H9 (cell line): ENCODE data around the gene AP3B2. TPM values are rescaled to one million over a fixed set of nuclear protein-coding genes. Genes with fewer than 3 reads are reported as not detected.

Source experiments
- DNase-seq: peaks from one replicate; pipeline ENCODE4 v3.0.0-alpha.2; 2017
- H2AFZ ChIP-seq: one replicate; pipeline ENCODE4 v1.6.1; 2013; ENCODE audit warnings: mild to moderate bottlenecking, low read length, control low read depth, moderate library complexity
- H2AK5ac ChIP-seq: 2 replicates; pipeline ENCODE4 v1.6.1; 2013; ENCODE audit warnings: low read length, control low read depth, mixed read lengths; ENCODE audit not compliant: insufficient read length
- H2BK120ac ChIP-seq: one replicate; pipeline ENCODE4 v1.6.1; 2013; ENCODE audit warnings: low read depth, mild to moderate bottlenecking, low read length, control low read depth, inconsistent platforms; ENCODE audit not compliant: poor library complexity, severe bottlenecking
- H2BK12ac ChIP-seq: 2 replicates; pipeline ENCODE4 v1.6.1; 2013; ENCODE audit warnings: low read length, control low read depth, mixed read lengths, low read depth; ENCODE audit not compliant: insufficient read length
- H2BK15ac ChIP-seq: 2 replicates; pipeline ENCODE4 v1.6.1; 2013; ENCODE audit warnings: low read depth, low read length, control low read depth
- H2BK20ac ChIP-seq: one replicate; pipeline ENCODE4 v1.6.1; 2013; ENCODE audit warnings: low read depth, mild to moderate bottlenecking, low read length, control low read depth, inconsistent platforms; ENCODE audit not compliant: poor library complexity, severe bottlenecking
- H2BK5ac ChIP-seq: 2 replicates; pipeline ENCODE4 v1.6.1; 2013; ENCODE audit warnings: low read length, control low read depth, mixed read lengths; ENCODE audit not compliant: insufficient read length
- H3K14ac ChIP-seq: 2 replicates; pipeline ENCODE4 v1.6.1; 2013; ENCODE audit warnings: low read length, control low read depth; ENCODE audit not compliant: insufficient read depth
- H3K18ac ChIP-seq: 2 replicates; pipeline ENCODE4 v1.6.1; 2013; ENCODE audit warnings: low read depth, mild to moderate bottlenecking, mixed read lengths, low read length, control low read depth; ENCODE audit not compliant: insufficient read length
- H3K23ac ChIP-seq: 2 replicates; pipeline ENCODE4 v1.6.1; 2013; ENCODE audit warnings: low read length, control low read depth, mixed read lengths, low read depth; ENCODE audit not compliant: insufficient read length
- H3K23me2 ChIP-seq: 2 replicates; pipeline ENCODE4 v1.6.1; 2013; ENCODE audit warnings: low read depth, mild to moderate bottlenecking, mixed read lengths, low read length, control low read depth; ENCODE audit not compliant: insufficient read length, poor library complexity, severe bottlenecking
- H3K27ac ChIP-seq: 2 replicates; pipeline ENCODE4 v1.5.1; 2013; ENCODE audit warnings: low read length, control low read depth, mixed read lengths, low read depth; ENCODE audit not compliant: insufficient read length
- H3K27me3 ChIP-seq: 2 replicates; pipeline ENCODE4 v1.6.1; 2013; ENCODE audit warnings: low read length, control low read depth, inconsistent platforms; ENCODE audit not compliant: insufficient read depth
- H3K4ac ChIP-seq: 2 replicates; pipeline ENCODE4 v1.6.1; 2013; ENCODE audit warnings: low read depth, mild to moderate bottlenecking, control low read depth, inconsistent platforms, low read length, moderate library complexity
- H3K4me1 ChIP-seq: 2 replicates; pipeline ENCODE4 v1.6.1; 2013; ENCODE audit warnings: low read length, control low read depth, inconsistent platforms; ENCODE audit not compliant: insufficient read depth
- H3K4me2 ChIP-seq: 2 replicates; pipeline ENCODE4 v1.6.1; 2013; ENCODE audit warnings: low read length, control low read depth, mixed read lengths; ENCODE audit not compliant: insufficient read length, insufficient read depth
- H3K56ac ChIP-seq: 2 replicates; pipeline ENCODE4 v1.6.1; 2013; ENCODE audit warnings: low read depth, mild to moderate bottlenecking, mixed read lengths, low read length, control low read depth; ENCODE audit not compliant: insufficient read length
- H3K79me1 ChIP-seq: 2 replicates; pipeline ENCODE4 v1.6.1; 2013; ENCODE audit warnings: low read depth, mild to moderate bottlenecking, moderate library complexity, low read length, control low read depth, inconsistent platforms; ENCODE audit not compliant: insufficient read depth, poor library complexity, severe bottlenecking
- H3K79me2 ChIP-seq: 2 replicates; pipeline ENCODE4 v1.6.1; 2013; ENCODE audit warnings: low read length, control low read depth, inconsistent platforms; ENCODE audit not compliant: insufficient read depth
- H3K9ac ChIP-seq: 2 replicates; pipeline ENCODE4 v1.6.1; 2013; ENCODE audit warnings: low read length, control low read depth, mixed read lengths; ENCODE audit not compliant: insufficient read length; ENCODE audit errors: extremely low read depth
- H3K9me3 ChIP-seq: one replicate; pipeline ENCODE4 v1.6.1; 2013; ENCODE audit warnings: low read depth, low read length, inconsistent platforms; ENCODE audit not compliant: control insufficient read depth
- H3T11ph ChIP-seq: one replicate; pipeline ENCODE4 v1.6.1; 2013; ENCODE audit warnings: mild to moderate bottlenecking, low read length, control low read depth, inconsistent platforms
- H4K20me1 ChIP-seq: one replicate; pipeline ENCODE4 v1.6.1; 2013; ENCODE audit not compliant: control insufficient read depth, insufficient read length, insufficient read depth
- H4K5ac ChIP-seq: 2 replicates; pipeline ENCODE4 v1.6.1; 2013; ENCODE audit warnings: low read depth, mild to moderate bottlenecking, mixed read lengths, low read length, control low read depth; ENCODE audit not compliant: insufficient read length
- H4K8ac ChIP-seq: replicated peaks from 2 replicates; pipeline ENCODE4 v1.6.1; 2013; ENCODE audit warnings: low read length, control low read depth, mixed read lengths, low read depth; ENCODE audit not compliant: insufficient read length
- H4K91ac ChIP-seq: 2 replicates; pipeline ENCODE4 v1.6.1; 2013; ENCODE audit warnings: low read depth, mild to moderate bottlenecking, moderate library complexity, mixed read lengths, low read length, control low read depth; ENCODE audit not compliant: insufficient read length
- H3K27ac Mint-ChIP-seq, 3 experiments: 2 replicates in 2 of 3; 3 replicates in 1 of 3; pipeline ENCODE4 v1.8.0; 2020 to 2021; ENCODE audit warnings: mixed read lengths in 3 of 3, mild to moderate bottlenecking in 1 of 3, moderate library complexity in 1 of 3
- H3K27me3 Mint-ChIP-seq: 2 replicates; pipeline ENCODE4 v1.8.0; 2021; ENCODE audit warnings: low read depth, mild to moderate bottlenecking, moderate library complexity, mixed read lengths
- H3K36me3 Mint-ChIP-seq, 3 experiments: 2 replicates in 2 of 3; 3 replicates in 1 of 3; pipeline ENCODE4 v1.8.0; 2020 to 2021; ENCODE audit warnings: low read depth in 3 of 3, mixed read lengths in 3 of 3; ENCODE audit not compliant: insufficient read depth in 1 of 3
- H3K4me1 Mint-ChIP-seq, 2 experiments: 2 replicates each; pipeline ENCODE4 v1.8.0; 2020; ENCODE audit warnings: mixed read lengths in 2 of 2
- H3K4me3 Mint-ChIP-seq, 2 experiments: 2 replicates in 1 of 2; 3 replicates in 1 of 2; pipeline ENCODE4 v1.8.0; 2020 to 2021; ENCODE audit warnings: mild to moderate bottlenecking in 2 of 2, mixed read lengths in 2 of 2, moderate library complexity in 1 of 2
- H3K9me3 Mint-ChIP-seq, 2 experiments: 2 replicates in 1 of 2; 3 replicates in 1 of 2; pipeline ENCODE4 v1.8.0; 2020; ENCODE audit warnings: mild to moderate bottlenecking in 2 of 2, mixed read lengths in 2 of 2, moderate library complexity in 1 of 2
- WGBS: extraction: QIAGEN DNeasy Blood & Tissue Kit; methylation state at CpG from one replicate; pipeline ENCODE4 v1.1.7; 2013; ENCODE audit warnings: missing lambda C conversion rate, low lambda C conversion rate, mixed read lengths; ENCODE audit not compliant: insufficient read length; ENCODE audit errors: extremely low coverage; 5-methylcytosine and 5-hydroxymethylcytosine counted together
- total RNA-seq: library from RNA; stranded (reverse); gene quantifications from 2 replicates; pipeline ENCODE4 v1.2.1, GENCODE V29; 2021
- TF ChIP-seq, protein P1 (sequence below): fragments of 200-600 bp; sonication (generic); conservative IDR thresholded peaks from 3 replicates; pipeline ENCODE4 v1.8.0; 2021; ENCODE audit warnings: antibody characterized with exemption, mild to moderate bottlenecking

Gene AP3B2
- total RNA-seq, 1 experiment from 2014 or later: 10.6 TPM

DNA sequence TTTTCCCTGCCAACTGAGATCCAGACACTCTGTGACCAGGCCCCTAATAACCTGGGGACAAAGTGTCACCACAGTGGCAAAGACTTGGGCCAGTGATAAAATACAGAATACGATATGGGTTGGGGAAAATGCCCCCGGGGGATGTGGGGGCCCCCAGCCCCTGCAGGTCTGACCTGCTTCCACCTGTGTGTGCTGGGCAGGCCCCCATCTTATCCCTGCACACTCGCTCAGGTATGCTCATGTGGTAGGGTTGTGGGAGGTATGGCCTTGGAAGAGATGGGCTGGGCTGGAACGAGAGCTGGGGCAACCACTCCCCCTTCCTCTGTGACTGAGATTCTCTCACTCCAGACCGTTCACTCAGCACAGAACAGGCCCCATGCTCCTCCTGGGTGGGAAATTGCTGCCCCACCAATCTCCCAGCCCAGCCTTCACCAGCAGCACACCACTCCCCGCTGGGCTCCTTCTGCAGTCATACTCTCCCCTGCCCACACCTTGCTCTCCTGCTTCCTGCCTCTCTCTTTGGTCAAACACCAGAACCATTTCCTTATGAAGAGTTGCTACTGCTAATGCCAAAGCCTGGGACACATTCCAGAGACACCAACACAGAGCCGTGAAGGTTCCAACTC lies 52.9 kb downstream of the AP3B2 start:
- H2AFZ ChIP-seq: no peak overlapping the region
- H2BK5ac ChIP-seq: no peak overlapping the region
- H3K4ac ChIP-seq: no peak overlapping the region
- no peaks in the 10 kb centered on the region for H3K23me2 ChIP-seq
- no peak overlapping the region for H4K5ac ChIP-seq
- H3T11ph ChIP-seq: no peak overlapping the region
- no peaks in the 10 kb centered on the region for H3K9me3 ChIP-seq
- Mint-ChIP-seq H3K36me3 (no peaks in the 10 kb centered on the region), H3K9me3 (no peaks in the 10 kb centered on the region), H3K4me1 (peaks cover 4 to 5% of the 10 kb centered on the region in 2 experiments), H3K4me3 (no peak overlapping the region), H3K27me3 (peaks cover 37% of the 10 kb centered on the region), H3K27ac (no peak overlapping the region)
- no peak overlapping the region for H3K4me2 ChIP-seq
- DNase-seq: no peak
- no peak overlapping the region for H4K8ac ChIP-seq
- H3K79me1 ChIP-seq: no peaks in the 10 kb centered on the region
- H2BK12ac ChIP-seq: no peak overlapping the region
- no peak overlapping the region for H2BK120ac ChIP-seq
- no peak overlapping the region for H3K9ac ChIP-seq
- no peaks in the 10 kb centered on the region for H4K20me1 ChIP-seq
- H3K4me1 ChIP-seq: no peaks in the 10 kb centered on the region
- H3K14ac ChIP-seq: no peak overlapping the region
- H2BK15ac ChIP-seq: no peak overlapping the region
- H3K56ac ChIP-seq: no peak overlapping the region
- no peak overlapping the region for H3K18ac ChIP-seq
- no peak overlapping the region for H4K91ac ChIP-seq
- no peak overlapping the region for H3K27ac ChIP-seq
- H2BK20ac ChIP-seq: no peak overlapping the region
- WGBS: no CpG with 5 or more reads among the region's 7 CpGs
- no peak overlapping the region for H2AK5ac ChIP-seq
- no peak overlapping the region for H3K23ac ChIP-seq
- TF ChIP-seq, protein P1, sequence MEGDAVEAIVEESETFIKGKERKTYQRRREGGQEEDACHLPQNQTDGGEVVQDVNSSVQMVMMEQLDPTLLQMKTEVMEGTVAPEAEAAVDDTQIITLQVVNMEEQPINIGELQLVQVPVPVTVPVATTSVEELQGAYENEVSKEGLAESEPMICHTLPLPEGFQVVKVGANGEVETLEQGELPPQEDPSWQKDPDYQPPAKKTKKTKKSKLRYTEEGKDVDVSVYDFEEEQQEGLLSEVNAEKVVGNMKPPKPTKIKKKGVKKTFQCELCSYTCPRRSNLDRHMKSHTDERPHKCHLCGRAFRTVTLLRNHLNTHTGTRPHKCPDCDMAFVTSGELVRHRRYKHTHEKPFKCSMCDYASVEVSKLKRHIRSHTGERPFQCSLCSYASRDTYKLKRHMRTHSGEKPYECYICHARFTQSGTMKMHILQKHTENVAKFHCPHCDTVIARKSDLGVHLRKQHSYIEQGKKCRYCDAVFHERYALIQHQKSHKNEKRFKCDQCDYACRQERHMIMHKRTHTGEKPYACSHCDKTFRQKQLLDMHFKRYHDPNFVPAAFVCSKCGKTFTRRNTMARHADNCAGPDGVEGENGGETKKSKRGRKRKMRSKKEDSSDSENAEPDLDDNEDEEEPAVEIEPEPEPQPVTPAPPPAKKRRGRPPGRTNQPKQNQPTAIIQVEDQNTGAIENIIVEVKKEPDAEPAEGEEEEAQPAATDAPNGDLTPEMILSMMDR: no peak
- no peaks in the 10 kb centered on the region for H3K79me2 ChIP-seq
- no peaks in the 10 kb centered on the region for H3K27me3 ChIP-seq
